IPS-15b (cell line): ENCODE results near the gene UPP2.

Experiments
- H3K27me3 ChIP-seq: one replicate; pipeline ENCODE4 v1.6.1; 2013; ENCODE audit warnings: low read length; ENCODE audit not compliant: control insufficient read depth, insufficient read depth
- H3K36me3 ChIP-seq: one replicate; pipeline ENCODE4 v1.6.1; 2013; ENCODE audit warnings: low read length; ENCODE audit not compliant: control insufficient read depth, insufficient read depth
- H3K4me1 ChIP-seq: one replicate; pipeline ENCODE4 v1.6.1; 2013; ENCODE audit warnings: mild to moderate bottlenecking, low read length; ENCODE audit not compliant: control insufficient read depth, insufficient read depth
- H3K4me3 ChIP-seq: one replicate; pipeline ENCODE4 v1.5.1; 2013; ENCODE audit warnings: low read depth, low read length
- H3K9ac ChIP-seq: one replicate; pipeline ENCODE4 v1.6.1; 2013; ENCODE audit warnings: low read depth, mild to moderate bottlenecking, low read length
- H3K9me3 ChIP-seq: one replicate; pipeline ENCODE4 v1.6.1; 2013; ENCODE audit warnings: mild to moderate bottlenecking, low read length; ENCODE audit not compliant: control insufficient read depth, insufficient read depth

UPP2 gene

DNA sequence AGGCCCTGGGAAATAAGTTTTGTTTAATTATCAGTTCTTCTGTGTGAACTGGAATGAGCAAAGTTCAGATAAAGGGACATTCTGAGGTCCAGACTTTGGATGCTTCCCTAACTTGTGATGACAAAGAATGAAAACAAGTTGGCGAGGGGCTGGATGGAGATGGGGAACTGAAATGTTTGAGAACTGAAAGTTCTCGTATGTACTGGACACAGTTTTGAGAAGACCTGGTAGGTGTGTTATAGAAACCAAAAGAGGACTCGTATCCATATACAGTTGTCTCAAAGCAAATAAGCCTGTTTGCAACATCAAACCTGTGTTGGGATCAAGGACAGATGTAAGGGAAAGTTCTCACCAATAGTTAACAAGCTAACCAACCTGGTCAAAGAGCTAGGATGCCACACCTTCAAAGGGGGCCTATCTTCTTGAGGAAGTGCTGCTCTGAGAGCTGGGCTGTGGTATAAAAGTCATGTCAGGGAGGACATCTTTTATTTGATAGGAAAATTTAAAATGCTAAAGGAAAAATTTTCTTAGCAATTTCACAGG lies at the start of gene UPP2:
UPP2 (plus strand) TSS at position 493 of the 543 bp plus-strand sequence. CDS start 188 bp downstream, outside the sequence.
- H3K4me3 ChIP-seq = no peak within 1 kb of the TSS
- no peaks in the 10 kb centered on the region for H3K36me3 ChIP-seq
- no peaks in the 10 kb centered on the region for H3K27me3 ChIP-seq
- H3K9ac ChIP-seq = no peak within 1 kb of the TSS
- H3K9me3 ChIP-seq = no peaks in the 10 kb centered on the region
- H3K4me1 ChIP-seq = peaks cover 2% of the 10 kb centered on the region

GRCh38 chr2:158052761-158053160 lies 48.9 kb upstream of the UPP2 start:
- no peaks in the 10 kb centered on the region for H3K27me3 ChIP-seq
- no peak overlapping the region for H3K4me3 ChIP-seq
- H3K9me3 ChIP-seq = no peaks in the 10 kb centered on the region

GRCh38 chr2:158056875-158057274 lies 44.8 kb upstream of the UPP2 start:
- Histone ChIP-seq H3K27me3 (no peaks in the 10 kb centered on the region), H3K4me1 (no peaks in the 10 kb centered on the region), H3K36me3 (no peaks in the 10 kb centered on the region), H3K9me3 (no peaks in the 10 kb centered on the region), H3K4me3 (no peak overlapping the region), H3K9ac (no peak overlapping the region)

More at GRCh38 chr2:158052761-158053160, 48.9 kb upstream of the UPP2 start:
- Histone ChIP-seq H3K36me3 (no peaks in the 10 kb centered on the region), H3K9ac (no peak overlapping the region), H3K4me1 (no peaks in the 10 kb centered on the region)

DNA sequence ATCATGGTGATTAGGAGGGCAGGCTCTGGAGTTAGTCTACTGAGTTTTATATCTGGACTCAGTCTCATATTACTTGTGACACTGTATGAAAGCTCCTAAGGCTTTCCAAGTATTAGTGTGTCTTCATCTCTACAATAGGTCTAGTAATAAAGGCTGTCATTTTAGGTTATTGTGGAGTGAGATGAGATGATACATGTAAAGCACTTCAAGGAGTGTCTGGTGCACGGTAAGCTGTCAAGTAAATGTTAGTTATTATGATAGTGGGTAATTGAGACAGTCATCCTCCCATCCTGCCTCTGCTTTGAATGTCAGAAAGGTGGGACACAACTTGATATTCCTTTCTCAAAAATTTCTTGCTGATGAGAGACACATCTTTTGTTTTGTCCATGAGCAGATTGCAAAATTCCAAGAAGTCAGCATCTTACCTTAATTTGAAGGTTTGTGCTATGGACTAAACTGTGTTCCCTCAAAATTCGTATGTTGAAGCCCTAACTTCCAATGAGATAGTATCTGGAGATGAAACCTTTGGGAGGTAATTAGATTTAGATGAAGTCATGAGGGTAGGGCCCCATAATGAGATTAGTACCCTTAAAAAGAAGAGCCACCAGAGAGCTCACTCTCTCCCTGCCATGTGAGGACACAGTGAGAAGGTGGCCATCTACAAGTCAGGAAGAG lies 41.4 kb upstream of the UPP2 start:
- Histone ChIP-seq H3K4me3 (no peak overlapping the region), H3K9ac (no peak overlapping the region), H3K27me3 (no peaks in the 10 kb centered on the region), H3K9me3 (no peaks in the 10 kb centered on the region), H3K36me3 (no peaks in the 10 kb centered on the region), H3K4me1 (no peaks in the 10 kb centered on the region)

- Histone ChIP-seq H3K4me3 (no peak overlapping the region), H3K9me3 (no peaks in the 10 kb centered on the region), H3K36me3 (no peaks in the 10 kb centered on the region), H3K4me1 (no peaks in the 10 kb centered on the region), H3K27me3 (no peaks in the 10 kb centered on the region), H3K9ac (no peak overlapping the region)
Measured at GRCh38 chr2:158060835-158061435, 40.7 kb upstream of the UPP2 start.

- H3K9me3 ChIP-seq = no peaks in the 10 kb centered on the region
- H3K9ac ChIP-seq = no peak overlapping the region
- no peaks in the 10 kb centered on the region for H3K4me1 ChIP-seq
- H3K4me3 ChIP-seq = no peak overlapping the region
- no peaks in the 10 kb centered on the region for H3K36me3 ChIP-seq
- H3K27me3 ChIP-seq = no peaks in the 10 kb centered on the region
Measured at GRCh38 chr2:158061763-158062162, 39.9 kb upstream of the UPP2 start.

DNA sequence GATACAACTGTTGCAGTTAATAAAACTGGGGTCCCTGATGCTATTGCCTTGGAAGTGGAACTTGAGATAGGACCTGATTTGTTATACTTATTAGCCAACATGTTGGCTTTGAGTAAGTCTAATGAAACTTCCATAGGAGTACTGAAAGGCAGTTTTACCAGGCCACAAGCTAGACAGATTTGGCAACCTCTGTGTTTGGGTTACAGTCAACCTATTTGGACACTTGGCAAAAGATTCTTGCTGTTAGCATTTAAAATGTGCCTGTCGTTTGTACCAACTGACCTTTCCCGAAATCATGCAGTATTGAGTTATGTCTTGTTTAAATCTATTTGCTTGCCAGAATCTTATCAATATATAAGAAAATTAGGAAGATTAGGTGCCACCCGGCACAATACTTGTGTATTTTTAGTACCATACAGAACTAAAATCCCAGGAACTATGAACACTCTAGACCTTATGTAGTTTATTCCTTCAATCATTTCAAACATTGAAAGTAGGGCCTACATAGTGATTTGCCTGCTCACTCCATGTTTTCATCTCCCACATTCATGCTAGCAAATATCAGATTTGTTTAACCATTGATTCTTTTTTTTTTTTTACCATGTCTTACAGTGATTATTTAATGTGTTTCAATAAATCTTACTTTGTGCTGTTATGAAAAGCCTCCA lies 35.5 kb upstream of the UPP2 start:
- H3K9ac ChIP-seq = no peak overlapping the region
- no peak overlapping the region for H3K4me3 ChIP-seq
- H3K9me3 ChIP-seq = no peaks in the 10 kb centered on the region
- H3K4me1 ChIP-seq = no peaks in the 10 kb centered on the region
- no peaks in the 10 kb centered on the region for H3K27me3 ChIP-seq
- no peaks in the 10 kb centered on the region for H3K36me3 ChIP-seq

DNA sequence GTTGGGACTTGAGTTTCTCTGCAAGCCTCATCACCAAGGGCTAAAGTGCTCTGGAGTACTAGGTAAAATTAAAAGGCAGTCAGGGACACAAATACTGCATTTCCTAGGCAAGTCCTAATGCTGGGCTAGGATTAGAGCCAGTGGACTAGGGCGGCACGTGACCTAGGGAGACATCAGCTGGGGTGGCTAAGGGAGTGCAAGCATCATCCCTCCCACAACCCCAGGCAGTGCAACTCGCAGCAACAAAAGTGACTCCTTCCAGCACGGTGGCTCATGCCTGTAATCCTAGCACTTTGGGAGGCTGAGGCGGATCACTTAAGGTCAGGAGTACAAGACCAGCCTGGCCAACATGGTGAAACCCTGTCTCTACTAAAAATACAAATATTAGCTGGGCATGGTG lies 30.7 kb upstream of the UPP2 start:
- Histone ChIP-seq H3K9me3 (no peaks in the 10 kb centered on the region), H3K4me3 (no peak overlapping the region), H3K4me1 (no peaks in the 10 kb centered on the region), H3K27me3 (no peaks in the 10 kb centered on the region), H3K36me3 (no peaks in the 10 kb centered on the region), H3K9ac (no peak overlapping the region)

GRCh38 chr2:158072361-158072760 lies 29.3 kb upstream of the UPP2 start:
- H3K9me3 ChIP-seq = peaks cover 3% of the 10 kb centered on the region
- H3K4me1 ChIP-seq = no peaks in the 10 kb centered on the region
- no peaks in the 10 kb centered on the region for H3K36me3 ChIP-seq
- H3K27me3 ChIP-seq = no peaks in the 10 kb centered on the region
- H3K9ac ChIP-seq = no peak overlapping the region
- no peak overlapping the region for H3K4me3 ChIP-seq

GRCh38 chr2:158079672-158080071 lies 22.0 kb upstream of the UPP2 start:
- Histone ChIP-seq H3K9me3 (peaks cover 3% of the 10 kb centered on the region), H3K27me3 (no peaks in the 10 kb centered on the region), H3K36me3 (no peaks in the 10 kb centered on the region), H3K4me3 (no peak overlapping the region), H3K4me1 (no peaks in the 10 kb centered on the region), H3K9ac (no peak overlapping the region)

DNA sequence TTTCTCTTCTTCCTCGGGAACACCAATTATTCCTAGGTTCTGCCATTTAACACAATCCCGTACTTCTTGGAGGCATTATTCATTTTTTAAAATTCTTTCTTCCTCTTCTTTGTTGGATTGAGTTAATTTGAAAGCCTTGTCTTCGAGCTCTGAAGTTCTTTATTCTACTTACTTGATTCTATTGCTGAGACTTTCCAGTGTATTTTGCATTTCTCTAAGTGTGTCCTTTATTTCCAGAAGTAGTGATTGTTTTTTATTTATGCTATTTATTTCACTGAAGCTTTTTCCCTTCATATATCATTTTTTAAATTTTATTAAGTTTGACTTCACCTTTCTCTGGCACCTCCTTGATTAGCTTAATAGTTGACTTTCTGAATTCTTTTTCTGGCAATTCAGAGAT lies 13.6 kb upstream of the UPP2 start:
- no peaks in the 10 kb centered on the region for H3K27me3 ChIP-seq
- H3K4me1 ChIP-seq = no peaks in the 10 kb centered on the region
- H3K9me3 ChIP-seq = no peaks in the 10 kb centered on the region
- H3K36me3 ChIP-seq = no peaks in the 10 kb centered on the region
- no peak overlapping the region for H3K9ac ChIP-seq
- no peak overlapping the region for H3K4me3 ChIP-seq

GRCh38 chr2:158089322-158089721 lies 12.4 kb upstream of the UPP2 start:
- H3K27me3 ChIP-seq = no peaks in the 10 kb centered on the region
- no peak overlapping the region for H3K9ac ChIP-seq
- no peaks in the 10 kb centered on the region for H3K4me1 ChIP-seq
- no peaks in the 10 kb centered on the region for H3K36me3 ChIP-seq
- H3K4me3 ChIP-seq = no peak overlapping the region
- H3K9me3 ChIP-seq = no peaks in the 10 kb centered on the region
